Gastroesophageal sphincter (tissue), 4 donors: ENCODE results near the gene FZD7. TPM values are rescaled to one million over a fixed set of nuclear protein-coding genes. Genes with fewer than 3 reads are reported as not detected.
A peak's percentile ranks its signal among the peaks of the same experiment; 100 is the strongest.

Experiments used
- ATAC-seq: fragments of 150-250 bp; one replicate; pipeline ENCODE4 v1.9.1; 2016; ENCODE audit warnings: mild to moderate bottlenecking, moderate library complexity
- H3K27ac ChIP-seq, 4 donors: fragments of 200-600 bp; sonication (generic) in 3 of 4; 1 replicate in 3 of 4; 2 replicates in 1 of 4; pipeline ENCODE4 v1.5.1; 2016 to 2019
- H3K27me3 ChIP-seq: fragments of 200-600 bp; sonication (generic); one replicate; pipeline ENCODE4 v1.5.1; 2019
- H3K36me3 ChIP-seq, 2 donors: fragments of 200-600 bp; sonication (generic); one replicate each; pipeline ENCODE4 v1.5.1; 2019; ENCODE audit warnings: control low read depth in 1 of 2
- H3K4me1 ChIP-seq, 3 donors: fragments of 200-600 bp; sonication (generic); 1 replicate in 2 of 3; 2 replicates in 1 of 3; pipeline ENCODE4 v1.5.1; 2016 to 2019; ENCODE audit warnings: control low read depth in 2 of 3
- H3K4me3 ChIP-seq, 2 donors: fragments of 200-600 bp; sonication (generic); one replicate each; pipeline ENCODE4 v1.5.1; 2019; ENCODE audit warnings: mild to moderate bottlenecking in 1 of 2, moderate library complexity in 1 of 2
- H3K9me3 ChIP-seq, 3 donors: fragments of 200-600 bp; sonication (generic); one replicate each; pipeline ENCODE4 v1.5.1; 2017 to 2019; ENCODE audit warnings: control low read depth in 2 of 3
- CTCF ChIP-seq, 4 experiments: fragments of 200-600 bp in 2 of 4; fragments of 450-650 bp in 2 of 4; sonication (generic) in 1 of 4; IDR thresholded peaks; one replicate each; pipeline ENCODE4 v1.5.1; 2017 to 2019; ENCODE audit warnings: antibody characterized with exemption in 4 of 4, mild to moderate bottlenecking in 2 of 4, moderate library complexity in 2 of 4
- EP300 ChIP-seq: sonication (generic); formaldehyde crosslinking; IDR thresholded peaks from one replicate; pipeline ENCODE4 v1.6.1; 2017; ENCODE audit warnings: antibody characterized with exemption, mild to moderate bottlenecking
- POLR2A ChIP-seq, 2 donors: fragments of 450-650 bp; IDR thresholded peaks; one replicate each; pipeline ENCODE4 v1.6.1; 2017; ENCODE audit warnings: antibody characterized with exemption in 2 of 2, mild to moderate bottlenecking in 2 of 2, moderate library complexity in 1 of 2
- POLR2AphosphoS5 ChIP-seq: sonication (generic); formaldehyde crosslinking; IDR thresholded peaks from one replicate; pipeline ENCODE4 v1.6.1; 2017; ENCODE audit warnings: antibody characterized with exemption
- WGBS, 2 donors: methylation state at CpG; one replicate each; pipeline ENCODE4 v1.1.5; 2018; ENCODE audit warnings: low coverage in 1 of 2; 5-methylcytosine and 5-hydroxymethylcytosine counted together
- total RNA-seq, 4 donors: library from RNA; depleted of rRNA; stranded (reverse); fragments of >200 nt; gene quantifications; one replicate each; pipeline ENCODE4 v1.1.0, GENCODE V29; 2016

Gene FZD7
- total RNA-seq, 4 donors from 2014 or later, result 15.9 to 55.4 (median 39.0) TPM

GRCh38 chr2:202064171-202064880, 30.7 kb downstream of the FZD7 start:
- Histone ChIP-seq H3K27me3 (no peaks in the 10 kb centered on the region), H3K27ac (peak overlapping the region in 3 of 4 donors; percentile 46 to 65 (median 56)), H3K4me3 (no peak overlapping the region), H3K4me1 (peaks cover 0 to 21% (median 6%) of the 10 kb centered on the region in 3 donors), H3K9me3 (no peaks in the 10 kb centered on the region), H3K36me3 (no peaks in the 10 kb centered on the region)
- peak; percentile 9 for TF ChIP-seq POLR2AphosphoS5
- TF ChIP-seq POLR2A (IDR thresholded peaks at IDR 0.05), result no peak
- no peak for TF ChIP-seq CTCF (IDR thresholded peaks at IDR 0.05)
- ATAC-seq, result peak; percentile 39
- WGBS, 2 donors, result 17% methylated on average over 1 of the region's 3 CpGs; no CpG with 5 or more reads in 1 of the 2 donors

DNA sequence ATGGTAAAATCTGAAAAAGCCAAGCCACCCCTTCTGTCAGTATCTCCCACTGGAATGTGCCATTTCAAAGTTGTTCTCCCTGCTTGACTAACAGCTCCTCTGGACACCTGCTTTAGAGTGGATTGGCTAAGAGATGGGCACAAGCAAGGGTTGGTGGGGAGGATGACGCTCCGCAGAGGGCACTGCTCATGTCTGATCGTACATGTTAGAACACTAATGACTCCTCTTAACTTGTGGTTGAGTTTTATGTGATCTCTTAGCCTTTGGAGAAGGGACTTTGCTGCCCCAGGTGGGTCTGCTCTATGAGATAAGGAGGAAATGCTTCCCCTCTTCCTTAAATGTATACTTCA, 31.2 kb downstream of the FZD7 start:
- no peaks in the 10 kb centered on the region for H3K27me3 ChIP-seq
- 75 to 80% methylated on average over 3 of the region's 3 CpGs for WGBS, 2 donors
- no peaks in the 10 kb centered on the region for H3K36me3 ChIP-seq
- TF ChIP-seq POLR2AphosphoS5 (no peak), CTCF (IDR thresholded peaks at IDR 0.05) (no peak), POLR2A (IDR thresholded peaks at IDR 0.05) (no peak), EP300 (no peak)
- peak overlapping the region in 2 of 4 donors; percentile 46 to 65 for H3K27ac ChIP-seq
- H3K4me1 ChIP-seq, result peaks cover 0 to 21% (median 6%) of the 10 kb centered on the region in 3 donors
- H3K4me3 ChIP-seq, result no peak overlapping the region
- ATAC-seq, result no peak
- H3K9me3 ChIP-seq, result no peaks in the 10 kb centered on the region

- H3K27me3 ChIP-seq, result no peaks in the 10 kb centered on the region
- no peaks in the 10 kb centered on the region for H3K36me3 ChIP-seq
- H3K4me3 ChIP-seq, result no peak overlapping the region
- no peaks in the 10 kb centered on the region for H3K9me3 ChIP-seq
- peaks cover 0 to 21% (median 6%) of the 10 kb centered on the region in 3 donors for H3K4me1 ChIP-seq
- WGBS, 2 donors, result 81 to 89% methylated on average over 1 to 3 of the region's 3 CpGs
- ATAC-seq, result no peak
- TF ChIP-seq CTCF (IDR thresholded peaks at IDR 0.05) (no peak), POLR2A (IDR thresholded peaks at IDR 0.05) (no peak), EP300 (no peak), POLR2AphosphoS5 (no peak)
- H3K27ac ChIP-seq, result no peak overlapping the region
These were observed 32.2 kb downstream of the FZD7 start for GRCh38 chr2:202065876-202066275.

DNA sequence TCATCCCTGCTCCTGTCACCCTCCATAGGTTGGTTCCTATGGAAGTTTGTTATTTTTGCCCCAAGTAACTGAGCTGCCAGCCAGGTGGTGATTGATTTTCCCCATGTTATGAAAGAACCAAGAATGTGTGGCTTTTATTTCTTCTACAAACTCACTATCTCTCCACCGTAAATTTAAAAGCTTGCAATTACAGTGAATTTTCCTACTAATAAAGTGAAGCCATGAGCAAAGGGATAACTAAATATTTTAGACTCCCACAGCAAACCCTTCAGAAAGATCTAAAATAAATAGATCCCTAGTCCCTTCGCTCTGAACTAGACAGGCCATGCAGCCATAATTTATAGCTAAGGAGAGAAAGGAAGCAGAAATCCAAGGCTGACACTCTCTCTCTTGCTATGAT, 33.2 kb downstream of the FZD7 start:
- no peak for ATAC-seq

DNA sequence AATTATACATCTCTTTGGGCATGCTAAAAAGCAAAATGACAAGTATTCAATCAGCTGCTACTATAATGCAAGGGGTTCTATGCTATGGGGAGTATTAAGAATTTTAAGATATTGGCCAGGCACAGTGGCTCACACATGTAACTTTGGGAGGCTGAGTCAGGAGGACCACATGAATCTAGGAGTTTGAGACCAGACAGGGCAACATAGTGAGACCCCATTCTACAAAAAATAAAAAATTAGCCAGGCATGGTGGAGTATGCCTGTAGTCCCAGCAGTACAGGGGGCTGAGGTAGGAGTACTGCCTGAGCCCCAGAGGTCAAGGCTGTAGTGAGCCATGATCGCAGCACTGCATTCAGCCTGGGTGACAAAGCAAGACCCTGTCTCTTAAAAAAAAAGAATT, 33.9 kb downstream of the FZD7 start:
- WGBS, 2 donors, result 92 to 100% methylated on average over 1 of the region's 1 CpG
- no peak for TF ChIP-seq EP300
- no peak for TF ChIP-seq POLR2A (IDR thresholded peaks at IDR 0.05)
- TF ChIP-seq CTCF (IDR thresholded peaks at IDR 0.05), result no peak
- no peak for TF ChIP-seq POLR2AphosphoS5

More for the DNA sequence above, 33.2 kb downstream of the FZD7 start:
- Histone ChIP-seq H3K9me3 (no peaks in the 10 kb centered on the region), H3K27me3 (no peaks in the 10 kb centered on the region), H3K4me3 (no peak overlapping the region), H3K36me3 (no peaks in the 10 kb centered on the region), H3K27ac (no peak overlapping the region), H3K4me1 (peaks cover 0 to 21% (median 6%) of the 10 kb centered on the region in 3 donors)
- TF ChIP-seq POLR2A (IDR thresholded peaks at IDR 0.05), result no peak
- WGBS, 2 donors, result 30 to 68% methylated on average over 2 of the region's 2 CpGs

More for the DNA sequence above, 33.9 kb downstream of the FZD7 start:
- no peak overlapping the region for H3K4me3 ChIP-seq
- H3K9me3 ChIP-seq, result no peaks in the 10 kb centered on the region
- H3K4me1 ChIP-seq, result peaks cover 0 to 21% (median 6%) of the 10 kb centered on the region in 3 donors
- H3K36me3 ChIP-seq, result no peaks in the 10 kb centered on the region
- H3K27ac ChIP-seq, result no peak overlapping the region
- ATAC-seq, result no peak
- no peaks in the 10 kb centered on the region for H3K27me3 ChIP-seq
